GM12878 (cell line): Measurements from ENCODE around the gene SHROOM3. TPM values are rescaled to one million over a fixed set of nuclear protein-coding genes. Genes with fewer than 3 reads are reported as not detected.

Source experiments
- ATAC-seq: fragments of 200-7000 bp; cut with Tn5 transposase; 3 replicates; pipeline ENCODE4 v1.9.1; 2020; ENCODE audit warnings: mild to moderate bottlenecking, moderate library complexity
- BruUV-seq: library from RNA; stranded (reverse); fragments of 400-500 nt; replicated peaks from 2 replicates; lab custom pipeline; 2021; lab: Mats Ljungman, UMichigan
- CTCF ChIA-PET: fragments of 300-600 bp; sonication (Branson Sonifier 250); formaldehyde crosslinking; extraction: SDS; loops from one replicate; lab custom pipeline; 2021; ENCODE audit warnings: inconsistent platforms; lab: Yijun Ruan, JAX
- POLR2A ChIA-PET: fragments of 350-600 bp; formaldehyde crosslinking; extraction: SDS; loops from one replicate; lab custom pipeline; 2021; ENCODE audit warnings: inconsistent platforms; lab: Charles Lee
- RAD21 ChIA-PET: fragments of 300-600 bp; sonication (Branson Sonifier 250); formaldehyde crosslinking; loops from one replicate; lab custom pipeline; 2023; ENCODE audit warnings: antibody characterized with exemption; ENCODE audit not compliant: unreplicated experiment; lab: Charles Lee
- SMC1A ChIA-PET: fragments of 300-600 bp; sonication (Branson Sonifier 250); formaldehyde crosslinking; loops from one replicate; lab custom pipeline; 2023; ENCODE audit not compliant: unreplicated experiment, uncharacterized antibody; lab: Charles Lee
- DNase-seq: peaks from one replicate; pipeline ENCODE4 v3.0.0-alpha.2; 2011; ENCODE audit warnings: low read depth, low spot score
- FAIRE-seq: peaks from 3 replicates; lab custom pipeline; 2011; peaks lifted over from hg19 to GRCh38; lab: Jason Lieb, UNC
- H2AFZ ChIP-seq: 2 replicates; pipeline ENCODE4 v1.6.0; 2011; ENCODE audit warnings: low read depth, low read length, control low read depth; ENCODE audit not compliant: control insufficient read depth
- H3K27ac ChIP-seq: 2 replicates; pipeline ENCODE4 v1.5.1; 2011; ENCODE audit warnings: control low read depth; ENCODE audit not compliant: control insufficient read depth, insufficient read depth
- H3K27me3 ChIP-seq, 2 experiments: replicated peaks in 1 of 2; 2 replicates each; pipeline versions ENCODE4 v1.6.0 to v1.6.1; 2011; ENCODE audit warnings: low read length in 1 of 2; ENCODE audit not compliant: control insufficient read depth in 2 of 2, insufficient read depth in 2 of 2
- H3K36me3 ChIP-seq, 2 experiments: 2 replicates each; pipeline ENCODE4 v1.5.1; 2011; ENCODE audit warnings: low read length in 1 of 2; ENCODE audit not compliant: control insufficient read depth in 2 of 2, insufficient read depth in 2 of 2
- H3K4me1 ChIP-seq: 2 replicates; pipeline ENCODE4 v1.6.1; 2011; ENCODE audit warnings: mild to moderate bottlenecking, low read length, moderate library complexity, mixed read lengths; ENCODE audit not compliant: control insufficient read depth, insufficient read depth
- H3K4me2 ChIP-seq: 2 replicates; pipeline ENCODE4 v1.6.0; 2011; ENCODE audit warnings: control low read depth; ENCODE audit not compliant: control insufficient read depth, insufficient read depth
- H3K4me3 ChIP-seq: fragments of 200-600 bp; sonication (generic); 2 replicates; pipeline ENCODE4 v1.5.1; 2016
- H3K79me2 ChIP-seq: 2 replicates; pipeline ENCODE4 v1.6.0; 2011; ENCODE audit warnings: low read length; ENCODE audit not compliant: control insufficient read depth, insufficient read depth
- H3K9ac ChIP-seq: 2 replicates; pipeline ENCODE4 v1.8.0; 2011; ENCODE audit warnings: low read length, control low read depth, mixed read lengths; ENCODE audit not compliant: control insufficient read depth, insufficient read depth
- H3K9me3 ChIP-seq: replicated peaks from 3 replicates; pipeline ENCODE4 v1.5.1; 2011; ENCODE audit warnings: mild to moderate bottlenecking, low read length; ENCODE audit not compliant: control insufficient read depth, insufficient read depth
- H4K20me1 ChIP-seq: 2 replicates; pipeline ENCODE4 v1.6.0; 2011; ENCODE audit not compliant: control insufficient read depth, insufficient read depth
- ATF7 ChIP-seq: fragments of 450-650 bp; IDR thresholded peaks from 2 replicates; pipeline ENCODE4 v1.6.1; 2016; ENCODE audit warnings: low read depth, mild to moderate bottlenecking
- CBX5 ChIP-seq: sonication (generic); IDR thresholded peaks from 2 replicates; pipeline ENCODE4 v1.6.1; 2016; ENCODE audit warnings: low read depth, moderate library complexity, mild to moderate bottlenecking, inconsistent platforms
- CHD1 ChIP-seq: IDR thresholded peaks from 2 replicates; pipeline ENCODE4 v1.6.1; 2012; ENCODE audit warnings: low read depth, low read length, improper control_type of control experiment
- CHD2 ChIP-seq: IDR thresholded peaks from 2 replicates; pipeline ENCODE4 v1.6.1; 2011; ENCODE audit warnings: low read depth, low read length, improper control_type of control experiment, borderline replicate concordance
- FOXM1 ChIP-seq: IDR thresholded peaks from 2 replicates; pipeline ENCODE4 v1.6.1; 2012; ENCODE audit warnings: low read depth, mild to moderate bottlenecking, inconsistent platforms, low read length, moderate library complexity
- KAT2A ChIP-seq: conservative IDR thresholded peaks from 2 replicates; pipeline ENCODE4 v1.6.1; 2011; ENCODE audit warnings: low read depth, low read length; ENCODE audit not compliant: control insufficient read depth
- KLF5 ChIP-seq: fragments of 450-650 bp; IDR thresholded peaks from 2 replicates; pipeline ENCODE4 v1.6.1; 2014; ENCODE audit warnings: mild to moderate bottlenecking; ENCODE audit not compliant: partially characterized antibody
- MEF2A ChIP-seq: IDR thresholded peaks from 2 replicates; pipeline ENCODE4 v1.6.1; 2011; ENCODE audit warnings: low read depth, mild to moderate bottlenecking, low read length, moderate library complexity; ENCODE audit not compliant: insufficient read depth
- MYC ChIP-seq: IDR thresholded peaks from 2 replicates; pipeline ENCODE4 v1.6.1; 2011; ENCODE audit warnings: mild to moderate bottlenecking, low read length, moderate library complexity, inconsistent platforms; ENCODE audit not compliant: insufficient read depth, insufficient replicate concordance, insufficient read length, severe bottlenecking
- PAX8 ChIP-seq: fragments of 450-650 bp; IDR thresholded peaks from 2 replicates; pipeline ENCODE4 v1.6.1; 2017; ENCODE audit warnings: mild to moderate bottlenecking, moderate library complexity
- RAD51 ChIP-seq: fragments of 450-650 bp; IDR thresholded peaks from 2 replicates; pipeline ENCODE4 v1.6.1; 2016; ENCODE audit warnings: moderate library complexity, mild to moderate bottlenecking, inconsistent platforms
- RFX5 ChIP-seq: IDR thresholded peaks from 2 replicates; pipeline ENCODE4 v1.6.1; 2011; ENCODE audit warnings: low read depth, low read length, improper control_type of control experiment
- STAT3 ChIP-seq: IDR thresholded peaks from 2 replicates; pipeline ENCODE4 v1.6.1; 2011; ENCODE audit warnings: low read depth, low read length, improper control_type of control experiment
- SUZ12 ChIP-seq: fragments of 200-600 bp; sonication (generic); IDR thresholded peaks from one replicate; pipeline ENCODE4 v1.6.1; 2018; ENCODE audit warnings: antibody characterized with exemption, mild to moderate bottlenecking; ENCODE audit not compliant: unreplicated experiment
- TCF3 ChIP-seq: IDR thresholded peaks from 2 replicates; pipeline ENCODE4 v1.6.1; 2012; ENCODE audit warnings: low read depth, mild to moderate bottlenecking, low read length, borderline replicate concordance; ENCODE audit not compliant: insufficient read depth
- TCF7 ChIP-seq: IDR thresholded peaks from 2 replicates; pipeline ENCODE4 v1.6.1; 2014; ENCODE audit warnings: antibody characterized with exemption, borderline replicate concordance
- ZNF384 ChIP-seq: IDR thresholded peaks from 2 replicates; pipeline ENCODE4 v1.6.1; 2012; ENCODE audit warnings: low read depth, mild to moderate bottlenecking, low read length, improper control_type of control experiment, borderline replicate concordance
- WGBS: methylation state at CpG from one replicate; pipeline ENCODE4 v1.1.6; 2016; ENCODE audit warnings: low lambda C conversion rate; ENCODE audit not compliant: insufficient replicate concordance, insufficient coverage; ENCODE audit errors: missing lambda C conversion rate; 5-methylcytosine and 5-hydroxymethylcytosine counted together
- in situ Hi-C: fragments of 300-500 bp; cut with MboI; formaldehyde crosslinking; loops from 9 replicates; pipeline ENCODE4 v1.14.3; 2018; ENCODE audit warnings: mixed read lengths
- intact Hi-C: fragments of 100-400 bp; cut with micrococcal nuclease; formaldehyde crosslinking; loops from one replicate; pipeline ENCODE4 v1.14.2; 2022; ENCODE audit not compliant: unreplicated experiment
- polyA plus RNA-seq, 11 experiments: library from polyadenylated mRNA; depleted of rRNA in 4 of 11; unstranded in 6 of 11; stranded (reverse) in 5 of 11; fragments of >200 nt; fragmentation: Nextera tagmentation in 4 of 11; fragmentation: Illumina TruSeq in 1 of 11; extraction: Ambion mirVana in 4 of 11; extraction: Trizol in 1 of 11; gene quantifications; 1 replicate in 1 of 11; 2 replicates in 10 of 11; pipeline versions ENCODE4 v1.2.1 to v1.2.3, GENCODE V29; 2011 to 2016; ENCODE audit warnings: inconsistent platforms in 2 of 11, missing spikeins in 2 of 11, low read depth in 1 of 11
- total RNA-seq, 4 experiments: library from RNA; depleted of rRNA in 3 of 4; stranded (reverse); fragments of >200 nt in 3 of 4; fragmentation: Illumina TruSeq in 1 of 4; extraction: Trizol in 1 of 4; gene quantifications; 2 replicates each; pipeline versions ENCODE4 v1.2.1 to v1.2.3, GENCODE V29; 2013 to 2021
- TF ChIP-seq, protein P1 (sequence below): fragments of 450-650 bp; IDR thresholded peaks from 2 replicates; pipeline ENCODE4 v1.6.1; 2017; ENCODE audit warnings: antibody characterized with exemption, mild to moderate bottlenecking, moderate library complexity
- TF ChIP-seq, protein P2 (sequence below): IDR thresholded peaks from 2 replicates; pipeline ENCODE4 v1.6.1; 2011; ENCODE audit warnings: low read depth, low read length, improper control_type of control experiment, borderline replicate concordance
- TF ChIP-seq, protein P3 (sequence below): IDR thresholded peaks from 2 replicates; pipeline ENCODE4 v1.6.1; 2012; ENCODE audit warnings: low read depth, low read length, improper control_type of control experiment

SHROOM3 gene
- total and polyA plus RNA-seq, 10 of the 15 experiments (the other 5 are each of a cell fraction or from before 2014, with no cell fraction given) = under 0.01 to 0.29 (median 0.08) TPM; not detected in 1

DNA sequence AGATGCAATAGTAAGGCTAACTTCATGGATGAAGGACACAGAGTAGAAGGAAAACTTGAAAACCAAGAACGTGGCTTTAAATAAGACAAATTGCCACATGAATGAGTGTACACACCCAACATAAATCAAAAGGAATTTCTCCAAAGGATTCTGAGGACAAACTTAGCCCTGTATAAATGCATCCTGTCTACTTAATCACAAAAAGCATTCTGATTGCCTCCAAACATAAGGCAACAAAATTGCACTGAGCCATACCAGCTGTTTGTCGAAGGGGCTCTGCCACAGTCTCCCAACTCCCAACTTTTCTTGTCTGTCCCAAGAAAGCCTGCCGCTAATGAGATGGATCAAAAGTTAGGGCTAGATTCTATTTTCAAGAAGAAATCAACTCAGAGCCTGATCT lies 268.6 kb downstream of the SHROOM3 start:
- Histone ChIP-seq H3K4me1 (no peaks in the 10 kb centered on the region), H3K4me3 (no peak overlapping the region), H3K9me3 (no peaks in the 10 kb centered on the region), H3K9ac (no peak overlapping the region), H3K79me2 (no peaks in the 10 kb centered on the region), H2AFZ (no peak overlapping the region), H3K4me2 (no peak overlapping the region), H3K36me3 (no peaks in the 10 kb centered on the region), H3K27ac (no peak overlapping the region), H4K20me1 (no peaks in the 10 kb centered on the region), H3K27me3 (peaks cover 0 to 1% of the 10 kb centered on the region in 2 experiments; a peak in 1 of 4 replicates)
- FAIRE-seq (no peak), ATAC-seq (no peak), DNase-seq (no peak)
- TF ChIP-seq RAD51 (no peak), KLF5 (no peak), RFX5 (no peak), SUZ12 (no peak), PAX8 (no peak), ZNF384 (no peak), TCF7 (no peak), KAT2A (no peak), MEF2A (no peak), MYC (no peak), FOXM1 (no peak), STAT3 (no peak), TCF3 (no peak), ATF7 (no peak), CHD1 (no peak), CBX5 (no peak), CHD2 (no peak)
- TF ChIP-seq, protein P1, sequence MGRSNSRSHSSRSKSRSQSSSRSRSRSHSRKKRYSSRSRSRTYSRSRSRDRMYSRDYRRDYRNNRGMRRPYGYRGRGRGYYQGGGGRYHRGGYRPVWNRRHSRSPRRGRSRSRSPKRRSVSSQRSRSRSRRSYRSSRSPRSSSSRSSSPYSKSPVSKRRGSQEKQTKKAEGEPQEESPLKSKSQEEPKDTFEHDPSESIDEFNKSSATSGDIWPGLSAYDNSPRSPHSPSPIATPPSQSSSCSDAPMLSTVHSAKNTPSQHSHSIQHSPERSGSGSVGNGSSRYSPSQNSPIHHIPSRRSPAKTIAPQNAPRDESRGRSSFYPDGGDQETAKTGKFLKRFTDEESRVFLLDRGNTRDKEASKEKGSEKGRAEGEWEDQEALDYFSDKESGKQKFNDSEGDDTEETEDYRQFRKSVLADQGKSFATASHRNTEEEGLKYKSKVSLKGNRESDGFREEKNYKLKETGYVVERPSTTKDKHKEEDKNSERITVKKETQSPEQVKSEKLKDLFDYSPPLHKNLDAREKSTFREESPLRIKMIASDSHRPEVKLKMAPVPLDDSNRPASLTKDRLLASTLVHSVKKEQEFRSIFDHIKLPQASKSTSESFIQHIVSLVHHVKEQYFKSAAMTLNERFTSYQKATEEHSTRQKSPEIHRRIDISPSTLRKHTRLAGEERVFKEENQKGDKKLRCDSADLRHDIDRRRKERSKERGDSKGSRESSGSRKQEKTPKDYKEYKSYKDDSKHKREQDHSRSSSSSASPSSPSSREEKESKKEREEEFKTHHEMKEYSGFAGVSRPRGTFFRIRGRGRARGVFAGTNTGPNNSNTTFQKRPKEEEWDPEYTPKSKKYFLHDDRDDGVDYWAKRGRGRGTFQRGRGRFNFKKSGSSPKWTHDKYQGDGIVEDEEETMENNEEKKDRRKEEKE = no peak
- TF ChIP-seq, protein P2, sequence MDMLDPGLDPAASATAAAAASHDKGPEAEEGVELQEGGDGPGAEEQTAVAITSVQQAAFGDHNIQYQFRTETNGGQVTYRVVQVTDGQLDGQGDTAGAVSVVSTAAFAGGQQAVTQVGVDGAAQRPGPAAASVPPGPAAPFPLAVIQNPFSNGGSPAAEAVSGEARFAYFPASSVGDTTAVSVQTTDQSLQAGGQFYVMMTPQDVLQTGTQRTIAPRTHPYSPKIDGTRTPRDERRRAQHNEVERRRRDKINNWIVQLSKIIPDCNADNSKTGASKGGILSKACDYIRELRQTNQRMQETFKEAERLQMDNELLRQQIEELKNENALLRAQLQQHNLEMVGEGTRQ = no peak
- TF ChIP-seq, protein P3, sequence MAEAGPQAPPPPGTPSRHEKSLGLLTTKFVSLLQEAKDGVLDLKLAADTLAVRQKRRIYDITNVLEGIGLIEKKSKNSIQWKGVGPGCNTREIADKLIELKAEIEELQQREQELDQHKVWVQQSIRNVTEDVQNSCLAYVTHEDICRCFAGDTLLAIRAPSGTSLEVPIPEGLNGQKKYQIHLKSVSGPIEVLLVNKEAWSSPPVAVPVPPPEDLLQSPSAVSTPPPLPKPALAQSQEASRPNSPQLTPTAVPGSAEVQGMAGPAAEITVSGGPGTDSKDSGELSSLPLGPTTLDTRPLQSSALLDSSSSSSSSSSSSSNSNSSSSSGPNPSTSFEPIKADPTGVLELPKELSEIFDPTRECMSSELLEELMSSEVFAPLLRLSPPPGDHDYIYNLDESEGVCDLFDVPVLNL = no peak
- no TSS peak for BruUV-seq
- ChIA-PET POLR2A (no interaction called here), SMC1A (no interaction called here), CTCF (no interaction called here), RAD21 (no interaction called here)
- in situ Hi-C loops = no loop called here
- 48% methylated on average over 3 of the region's 3 CpGs for WGBS
- intact Hi-C loops = no loop called here
